Measurements from ENCODE around the gene CFAP206.
A peak's percentile ranks its signal among the peaks of the same experiment; 100 is the strongest.

Gene CFAP206

GRCh38 chr6:87407561-87407900 lies 241 bp upstream of the CFAP206 start:
- no peak for DNase-seq
- Histone ChIP-seq H3K4me3 (ENCODE audit: low read depth, low read length) (peak overlapping the region; percentile 93), H3K27me3 (no peaks in the 10 kb centered on the region), H3K9me3 (no peaks in the 10 kb centered on the region), H3K36me3 (no peaks in the 10 kb centered on the region), H3K4me1 (no peaks in the 10 kb centered on the region)
- no peak for TF ChIP-seq CTCF (IDR thresholded peaks at IDR 0.05; ENCODE audit: low read depth, low read length)

GRCh38 chr6:87408721-87409155 lies 966 bp downstream of the CFAP206 start:
- H3K9me3 ChIP-seq = no peaks in the 10 kb centered on the region

GRCh38 chr6:87419266-87419665 lies 11.5 kb downstream of the CFAP206 start:
- no peaks in the 10 kb centered on the region for H3K4me1 ChIP-seq
- TF ChIP-seq CTCF (IDR thresholded peaks at IDR 0.05; ENCODE audit: low read depth, low read length) = no peak
- no peak for DNase-seq
- no peaks in the 10 kb centered on the region for H3K9me3 ChIP-seq
- no peaks in the 10 kb centered on the region for H3K36me3 ChIP-seq
- no peaks in the 10 kb centered on the region for H3K27me3 ChIP-seq
- H3K4me3 ChIP-seq (ENCODE audit: low read depth, low read length) = no peak overlapping the region

More at GRCh38 chr6:87408721-87409155, 966 bp downstream of the CFAP206 start:
- no peaks in the 10 kb centered on the region for H3K36me3 ChIP-seq
- no peak for TF ChIP-seq CTCF (IDR thresholded peaks at IDR 0.05; ENCODE audit: low read depth, low read length)
- no peak for DNase-seq
- H3K27me3 ChIP-seq = no peaks in the 10 kb centered on the region
- no peaks in the 10 kb centered on the region for H3K4me1 ChIP-seq
- H3K4me3 ChIP-seq (ENCODE audit: low read depth, low read length) = peak overlapping the region; percentile 93

- no peaks in the 10 kb centered on the region for H3K9me3 ChIP-seq
- no peaks in the 10 kb centered on the region for H3K27me3 ChIP-seq
- no peak overlapping the region for H3K4me3 ChIP-seq (ENCODE audit: low read depth, low read length)
- no peak for DNase-seq
- H3K36me3 ChIP-seq = no peaks in the 10 kb centered on the region
- TF ChIP-seq CTCF (IDR thresholded peaks at IDR 0.05; ENCODE audit: low read depth, low read length) = no peak
- no peaks in the 10 kb centered on the region for H3K4me1 ChIP-seq
These were observed 12.6 kb downstream of the CFAP206 start for GRCh38 chr6:87420360-87420759.

GRCh38 chr6:87421576-87421975 lies 13.8 kb downstream of the CFAP206 start:
- Histone ChIP-seq H3K4me1 (no peaks in the 10 kb centered on the region), H3K9me3 (no peaks in the 10 kb centered on the region), H3K4me3 (ENCODE audit: low read depth, low read length) (no peak overlapping the region), H3K36me3 (no peaks in the 10 kb centered on the region), H3K27me3 (no peaks in the 10 kb centered on the region)
- TF ChIP-seq CTCF (IDR thresholded peaks at IDR 0.05; ENCODE audit: low read depth, low read length) = no peak
- DNase-seq = no peak

GRCh38 chr6:87426789-87427188 lies 19.0 kb downstream of the CFAP206 start:
- H3K36me3 ChIP-seq = no peaks in the 10 kb centered on the region
- TF ChIP-seq CTCF (IDR thresholded peaks at IDR 0.05; ENCODE audit: low read depth, low read length) = no peak
- H3K4me3 ChIP-seq (ENCODE audit: low read depth, low read length) = no peak overlapping the region
- H3K4me1 ChIP-seq = no peaks in the 10 kb centered on the region
- peaks cover 9% of the 10 kb centered on the region; the same call in 1 of the 2 replicates for H3K27me3 ChIP-seq
- no peak for DNase-seq
- no peaks in the 10 kb centered on the region for H3K9me3 ChIP-seq
